SKM-1 treated with dmso at 0.1 percent for 144 hours (cell line): ENCODE results near the gene MITF.
A peak's percentile ranks its signal among the peaks of the same experiment; 100 is the strongest.

Source experiments
- DNase-seq: peaks from one replicate; lab custom pipeline; 2025; ENCODE audit not compliant: unreplicated experiment; lab: John Stamatoyannopoulos, UW

Gene MITF

DNA sequence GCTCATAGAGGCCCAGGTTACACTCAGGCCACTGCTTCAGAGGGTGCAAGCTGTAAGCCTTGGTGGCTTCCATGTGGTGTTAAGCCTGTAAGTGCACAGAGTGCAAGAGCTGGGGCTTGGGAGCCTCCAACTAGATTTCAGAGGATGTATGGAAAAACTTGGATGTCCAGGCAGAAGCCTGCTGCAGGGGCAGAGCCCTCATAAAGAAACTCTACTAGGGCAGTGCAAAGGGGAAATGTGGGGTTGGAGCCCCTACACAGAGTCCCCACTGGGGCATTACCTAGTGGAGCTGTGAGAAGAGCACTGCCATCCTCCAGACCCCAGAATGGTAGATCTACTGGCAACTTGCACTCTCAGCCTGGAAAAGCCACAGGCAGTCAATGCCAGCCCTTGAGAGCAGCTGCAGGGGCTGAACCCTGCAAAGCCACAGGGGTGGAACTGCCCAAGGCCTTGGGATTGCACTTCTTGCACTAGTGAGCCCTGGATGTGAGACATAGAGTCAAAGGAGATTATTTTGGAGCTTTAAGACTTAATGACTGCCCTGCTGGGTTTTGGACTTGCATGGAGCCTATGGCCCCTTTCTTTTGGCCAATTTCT, 14.0 kb downstream of the MITF start:
- DNase-seq = no peak

DNA sequence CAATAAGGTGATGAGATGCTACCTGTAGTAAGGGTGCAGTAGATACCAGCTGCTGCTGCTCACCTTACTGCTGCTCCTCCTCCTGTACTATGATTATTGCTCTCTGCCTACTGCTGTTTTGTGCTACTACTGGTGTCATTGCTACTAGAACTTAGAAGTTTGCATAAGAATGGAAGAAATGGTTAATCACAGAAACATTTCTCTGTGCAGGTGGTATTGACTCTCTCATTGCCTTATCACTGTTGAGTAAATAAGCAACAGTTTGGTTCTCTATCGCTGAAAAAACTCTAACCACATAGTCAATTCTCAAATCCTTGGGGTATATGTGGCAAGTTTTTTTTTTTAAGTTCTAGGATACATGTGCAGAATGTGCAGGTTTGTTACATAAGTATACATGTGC, 16.5 kb downstream of the MITF start:
- no peak for DNase-seq

DNA sequence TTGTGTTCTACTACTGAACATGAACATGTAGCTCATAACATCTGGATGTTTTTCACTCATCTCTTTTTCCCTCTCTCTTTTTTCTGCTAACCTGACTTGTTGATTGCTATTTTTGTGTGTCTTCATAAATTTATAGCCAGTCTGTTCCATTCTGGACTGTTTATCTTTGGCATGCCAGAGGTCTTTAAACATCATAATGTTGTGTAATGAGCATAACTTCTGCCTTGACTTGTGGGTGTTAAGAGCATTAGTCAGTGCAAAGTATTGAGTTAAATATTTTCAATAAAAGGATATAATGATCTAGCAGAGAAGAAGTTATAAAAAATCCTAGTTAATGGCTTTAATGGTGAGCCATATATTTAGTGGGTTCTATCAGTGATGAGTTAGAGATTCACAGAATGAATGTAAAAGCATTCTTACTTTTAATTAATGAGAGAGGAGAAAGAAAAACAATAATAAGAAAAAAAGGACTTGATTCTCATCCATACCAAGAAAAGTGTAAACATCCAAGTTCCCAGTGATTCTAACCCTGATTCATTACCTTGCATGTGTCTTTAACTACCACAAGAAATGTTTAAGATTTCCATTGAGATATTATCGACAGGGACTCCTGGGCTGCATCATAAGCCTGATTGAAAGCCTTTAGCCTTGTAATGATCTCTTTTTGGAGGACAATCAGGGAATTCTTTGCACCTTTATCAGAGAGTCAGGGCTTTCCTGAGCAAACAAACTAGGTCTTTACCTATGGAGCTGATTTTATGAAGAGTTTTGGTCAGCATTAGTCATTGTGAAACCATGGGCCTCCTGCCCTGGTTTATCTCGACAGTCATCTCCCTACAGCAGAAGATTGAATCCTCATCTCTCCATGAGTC, 22.9 kb downstream of the MITF start:
- DNase-seq = no peak

DNA sequence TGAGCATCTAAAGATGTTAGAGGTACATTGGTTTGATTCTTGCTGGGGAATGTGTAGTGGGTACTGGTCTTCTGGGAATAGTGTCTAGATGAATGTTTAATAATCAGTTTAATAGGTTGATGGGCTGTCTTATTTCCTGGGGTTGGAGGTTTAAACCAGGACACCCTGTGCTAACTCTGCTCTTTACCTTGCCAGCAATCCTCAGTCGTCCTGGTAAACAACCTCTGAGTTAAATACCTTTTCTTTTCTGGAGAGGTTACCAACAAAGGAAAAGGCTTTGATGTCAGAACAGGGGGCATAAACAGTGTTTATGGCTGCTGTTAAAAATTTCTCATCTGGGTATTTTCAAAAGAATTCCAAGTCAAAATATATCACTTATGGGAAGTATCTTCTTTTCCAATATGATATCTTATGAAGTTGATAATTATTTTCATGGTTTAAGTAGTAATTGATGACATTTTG, 23.5 kb downstream of the MITF start:
- no peak for DNase-seq

DNA sequence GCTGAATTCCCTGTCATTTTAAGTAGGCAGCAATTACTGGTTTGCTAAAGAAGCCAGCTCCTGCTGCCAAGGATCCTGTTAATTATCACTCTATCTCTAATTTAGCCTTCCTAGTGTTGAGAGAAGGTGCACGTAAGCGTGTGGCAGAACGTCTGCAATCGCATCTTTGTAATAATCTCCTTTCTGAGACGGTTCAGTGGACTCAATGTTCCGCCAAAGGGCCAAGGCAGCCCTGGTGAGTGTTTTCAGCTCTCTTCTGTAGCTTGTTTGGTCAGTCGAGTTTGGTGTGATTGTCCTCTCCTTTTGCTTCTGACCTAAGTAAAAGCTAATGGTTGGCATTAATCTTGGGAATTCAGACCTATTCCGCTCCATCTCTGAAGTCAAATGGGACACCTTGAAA, 24.2 kb downstream of the MITF start:
- no peak for DNase-seq

DNA sequence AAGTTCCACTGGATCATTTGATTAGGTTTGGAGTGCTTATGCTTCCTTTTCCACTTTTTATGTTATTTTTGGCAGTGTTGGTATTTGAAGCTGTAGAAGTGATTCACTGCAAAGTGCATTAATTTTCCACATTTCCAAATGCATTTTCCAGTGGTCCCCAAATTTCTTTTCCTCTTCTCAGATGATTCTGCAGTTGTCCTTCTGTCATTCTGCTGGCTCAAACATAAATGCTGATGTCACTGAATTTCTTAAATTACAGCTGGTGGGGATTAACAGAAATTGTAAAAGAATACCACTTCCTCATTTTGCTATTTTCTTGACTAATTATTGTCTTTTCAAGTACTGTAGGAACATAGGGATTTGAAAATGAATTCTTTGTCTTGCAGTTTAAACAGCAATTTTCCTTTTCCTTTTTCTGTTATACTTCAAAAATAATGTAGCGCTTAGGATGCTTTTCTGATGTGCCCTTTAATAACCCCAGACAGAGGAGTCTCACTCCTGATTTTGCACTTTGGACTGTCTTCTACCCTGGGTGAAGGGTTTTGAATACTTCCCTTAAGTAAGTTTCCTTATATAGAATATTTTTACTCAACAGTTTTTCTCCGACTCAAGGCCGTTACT, 25.0 kb downstream of the MITF start:
- peak; percentile 63 for DNase-seq

DNA sequence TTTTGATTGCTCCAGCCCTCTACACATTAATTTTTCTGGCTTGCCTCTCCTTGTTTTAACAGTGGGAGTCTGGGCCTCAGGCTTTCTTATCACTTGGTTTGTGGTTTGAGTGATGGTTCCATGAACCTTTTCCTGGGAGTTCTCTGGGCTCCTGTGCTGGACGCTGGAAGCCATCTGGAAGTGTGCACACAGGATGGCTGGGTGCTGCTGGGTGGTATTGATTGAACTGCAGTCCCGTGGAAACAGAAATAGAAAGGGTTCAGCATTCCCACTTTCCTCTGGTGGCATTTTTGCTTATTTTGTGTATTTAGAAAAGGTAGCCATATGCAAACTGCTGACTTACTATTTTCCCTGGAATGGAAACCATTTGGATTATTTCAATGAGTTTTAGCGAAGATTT, 25.6 kb downstream of the MITF start:
- DNase-seq = no peak

DNA sequence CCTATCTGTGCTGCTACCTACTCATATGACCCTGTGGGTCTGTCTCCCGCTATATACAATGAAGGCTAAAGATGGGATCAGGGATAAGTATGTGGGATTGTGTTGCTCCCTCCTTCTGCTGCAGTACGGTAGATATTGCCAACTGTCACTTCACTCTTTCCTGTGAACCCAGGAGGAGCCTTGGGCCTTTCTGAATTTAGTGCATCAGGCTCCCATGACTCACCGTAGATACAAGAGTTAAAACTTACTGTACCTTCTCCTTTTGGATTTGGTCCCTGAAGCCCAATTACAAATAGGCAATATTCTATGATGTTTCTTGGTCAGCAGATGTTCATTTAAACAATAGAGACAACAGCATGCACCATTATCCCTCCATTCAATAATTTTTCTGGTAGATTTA, 27.4 kb downstream of the MITF start:
- no peak for DNase-seq

DNA sequence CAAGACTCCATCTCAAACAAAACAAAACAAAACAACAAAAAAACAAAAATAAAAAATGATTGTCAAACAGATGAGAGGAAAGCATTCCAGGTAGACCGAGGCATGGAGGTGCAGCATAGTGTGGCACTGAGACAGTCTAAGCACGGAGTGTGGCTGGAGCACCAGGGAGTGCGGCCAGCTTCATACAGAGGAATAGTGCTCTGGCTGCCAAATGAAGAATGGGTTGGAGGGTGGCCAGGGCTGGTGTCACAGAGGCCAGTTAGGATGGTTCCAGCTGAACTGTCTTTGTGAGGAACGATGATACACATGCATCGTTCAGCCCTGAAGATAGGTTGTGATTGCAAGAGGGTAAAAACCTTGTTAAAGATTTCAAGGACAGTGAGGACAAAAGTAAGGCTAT, 28.3 kb downstream of the MITF start:
- no peak for DNase-seq

DNA sequence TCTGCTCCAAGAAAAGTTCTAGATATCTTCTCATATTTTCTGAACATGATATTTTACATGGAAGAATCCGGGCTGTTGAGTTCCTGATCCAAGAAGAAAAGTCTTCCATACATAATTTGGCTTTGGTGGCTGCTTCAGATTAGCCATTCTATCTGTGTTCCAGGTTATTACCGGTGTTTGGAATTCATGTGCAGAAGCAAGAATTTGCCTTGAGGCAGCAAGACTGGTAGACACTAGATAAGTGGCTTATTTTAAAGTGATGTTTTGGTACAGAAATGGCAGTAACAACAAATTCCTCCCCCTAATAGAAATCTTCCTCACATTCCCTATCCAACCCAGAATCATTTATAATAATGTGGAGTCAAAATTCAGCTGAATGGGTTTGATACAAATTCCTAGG, 29.2 kb downstream of the MITF start:
- no peak for DNase-seq

DNA sequence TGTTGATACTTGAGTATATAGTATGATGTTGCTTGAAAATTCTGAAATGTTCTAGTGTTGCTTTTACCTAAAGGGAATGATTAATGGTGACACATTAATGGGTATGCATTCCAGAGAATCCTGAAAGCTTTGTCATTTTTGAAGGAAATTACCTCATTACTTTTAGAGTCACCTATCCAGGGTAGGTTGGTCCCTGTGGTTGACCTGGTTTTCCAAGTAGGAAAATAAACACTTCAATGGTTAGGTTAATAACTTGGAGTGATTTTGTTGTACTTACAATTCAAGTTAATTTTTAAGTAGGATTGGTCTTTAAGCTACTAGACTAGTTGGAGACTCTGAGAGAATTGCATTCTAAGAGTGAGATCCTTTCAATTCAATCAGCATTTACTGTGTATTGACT, 31.0 kb downstream of the MITF start:
- DNase-seq = no peak

DNA sequence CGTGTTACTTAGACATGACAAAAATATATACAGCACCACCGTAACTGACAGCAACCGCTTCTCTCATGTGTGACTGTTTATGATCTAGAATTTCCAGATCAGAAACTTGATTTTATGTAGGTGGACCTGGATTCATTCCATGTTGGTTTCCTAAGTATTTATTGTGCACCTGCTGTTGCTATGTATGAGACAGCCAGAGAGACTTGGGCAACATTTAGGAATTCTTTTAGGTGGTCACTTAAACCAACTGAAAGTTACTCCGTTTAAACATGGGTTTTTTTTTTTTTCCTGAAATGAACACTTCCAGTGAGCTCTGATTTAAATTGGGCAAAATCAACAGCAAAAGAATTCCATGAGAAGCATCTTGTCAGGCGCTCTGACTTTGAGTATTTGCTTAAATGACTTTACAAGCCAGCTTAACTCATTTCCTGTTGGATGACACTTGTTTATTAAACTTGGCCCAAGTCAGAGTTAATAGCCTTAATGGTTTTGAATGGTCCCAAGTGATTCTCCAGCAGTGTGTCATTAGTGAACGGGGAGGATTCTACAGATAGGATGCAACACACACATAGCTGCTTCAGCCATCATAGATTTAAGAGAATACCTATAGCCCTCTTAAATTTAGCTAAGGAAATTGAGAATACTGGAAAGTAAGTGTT, 31.8 kb downstream of the MITF start:
- DNase-seq = no peak

DNA sequence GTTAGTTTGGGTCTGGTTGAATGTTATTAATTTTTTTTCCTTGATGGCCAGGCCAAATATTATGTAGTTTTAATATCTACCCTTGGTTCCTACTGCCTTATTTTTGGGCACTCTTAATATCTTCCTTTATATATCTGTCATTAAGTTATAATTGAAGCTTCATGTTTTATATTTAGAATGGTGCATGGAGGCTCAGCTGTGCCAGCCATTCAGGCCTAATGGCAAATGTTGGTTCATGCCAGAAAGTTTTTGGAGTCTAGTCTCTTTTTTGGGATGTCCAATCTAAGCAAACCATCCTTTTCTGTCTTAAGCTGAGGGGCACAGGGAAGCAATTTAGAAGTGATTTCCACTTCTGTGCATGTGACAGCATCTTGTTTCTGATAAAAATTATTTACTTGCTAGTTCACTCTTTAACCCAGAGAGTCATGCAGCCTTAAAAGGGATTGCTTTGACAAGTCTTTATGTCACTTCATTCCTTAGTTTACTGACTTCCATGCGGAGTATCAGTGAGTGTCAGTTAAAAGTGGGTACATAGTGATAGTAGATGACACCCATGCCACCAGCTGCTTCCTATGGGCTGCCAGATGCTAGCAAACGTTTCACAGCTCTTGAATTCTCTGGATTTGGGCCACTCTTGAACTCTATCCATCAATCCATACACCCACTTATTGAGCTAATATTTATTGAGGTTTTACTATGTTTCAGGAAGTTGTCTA, 33.0 kb downstream of the MITF start:
- no peak for DNase-seq

DNA sequence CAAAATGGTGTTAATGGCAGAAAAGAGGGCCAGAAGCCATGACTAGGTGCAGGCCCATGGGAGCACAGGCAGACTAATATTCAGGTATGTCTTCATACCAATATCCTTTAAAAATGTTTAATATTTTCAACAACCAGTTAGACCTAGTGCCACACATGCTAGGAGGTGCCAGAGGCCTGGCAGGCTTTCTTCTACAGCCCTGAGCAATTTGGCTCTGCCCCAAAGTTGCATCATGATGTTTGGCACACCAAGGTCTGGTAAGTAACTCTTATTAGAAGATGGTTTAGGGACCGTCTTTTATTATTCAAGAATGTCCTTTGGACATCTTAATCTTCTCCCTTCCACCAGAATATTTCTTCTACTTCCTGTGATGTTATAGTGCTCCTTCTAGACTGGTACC, 34.8 kb downstream of the MITF start:
- DNase-seq = no peak

DNA sequence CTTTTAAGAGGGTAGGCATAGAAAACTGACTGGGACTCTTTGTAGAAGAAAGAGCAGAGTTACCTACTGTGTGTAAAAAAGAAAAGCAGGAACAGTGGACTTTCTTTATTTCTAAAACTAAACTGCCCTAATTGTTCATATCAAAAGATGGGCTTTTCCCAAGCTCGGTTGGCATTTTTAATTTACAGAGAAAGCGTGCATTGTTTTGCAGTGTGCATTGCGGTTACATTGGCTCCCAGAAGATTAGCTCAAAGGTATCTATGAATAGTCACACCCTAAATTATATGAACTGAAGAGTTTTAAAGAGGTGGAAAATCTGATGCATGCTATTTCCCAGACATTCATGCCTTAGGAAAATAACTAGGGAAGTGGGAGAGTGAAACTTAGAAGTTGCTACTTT, 36.5 kb downstream of the MITF start:
- DNase-seq = no peak

DNA sequence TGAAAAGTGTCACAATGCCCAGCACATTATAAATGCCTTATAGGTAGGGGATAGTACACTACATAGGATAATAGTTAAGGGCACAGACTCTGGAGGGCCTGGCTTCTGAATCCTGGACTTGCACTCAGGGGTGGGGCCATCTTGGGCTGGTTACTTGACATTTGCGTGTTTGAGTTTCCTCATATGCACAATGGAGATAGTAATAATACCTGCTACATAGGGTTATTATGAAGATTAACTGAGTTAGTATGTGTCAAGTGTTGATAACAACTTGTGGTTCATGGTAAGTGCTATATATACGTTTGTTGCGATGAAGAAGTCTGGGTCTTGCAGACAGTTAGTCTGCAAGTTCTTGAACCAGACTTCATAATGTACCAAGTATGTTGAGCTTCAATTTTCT, 37.0 kb downstream of the MITF start:
- DNase-seq = no peak

DNA sequence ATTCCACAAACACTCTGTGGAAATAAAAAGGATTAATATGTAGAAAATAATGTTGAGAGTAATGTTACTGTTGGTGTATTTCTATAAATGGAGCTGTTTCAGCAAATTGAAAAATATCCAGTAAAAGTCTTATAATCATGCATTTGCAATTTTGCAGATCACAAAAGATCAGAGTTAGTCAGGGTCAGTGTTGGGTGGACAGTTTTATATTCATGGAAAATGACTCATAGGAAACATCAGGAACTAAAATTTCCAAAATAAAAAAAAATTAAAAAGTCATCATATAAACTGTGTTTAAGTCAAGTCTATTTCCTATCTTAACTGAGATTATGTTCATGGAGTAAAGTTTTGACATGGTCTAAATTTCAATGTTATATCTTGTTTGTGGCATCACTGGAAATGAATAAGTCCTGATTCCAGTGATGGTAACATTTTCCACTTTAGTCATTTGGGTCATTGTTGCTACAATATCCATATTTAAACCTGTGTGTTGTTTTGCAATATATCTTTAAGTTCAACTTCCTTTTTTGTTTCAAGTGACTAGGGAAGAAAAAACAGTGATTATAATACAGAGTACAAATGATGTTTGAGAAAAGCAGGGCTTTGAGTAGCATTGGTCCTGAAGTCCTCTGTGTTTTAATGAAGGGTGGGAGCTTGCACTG, 37.8 kb downstream of the MITF start:
- peak; percentile 75 for DNase-seq

DNA sequence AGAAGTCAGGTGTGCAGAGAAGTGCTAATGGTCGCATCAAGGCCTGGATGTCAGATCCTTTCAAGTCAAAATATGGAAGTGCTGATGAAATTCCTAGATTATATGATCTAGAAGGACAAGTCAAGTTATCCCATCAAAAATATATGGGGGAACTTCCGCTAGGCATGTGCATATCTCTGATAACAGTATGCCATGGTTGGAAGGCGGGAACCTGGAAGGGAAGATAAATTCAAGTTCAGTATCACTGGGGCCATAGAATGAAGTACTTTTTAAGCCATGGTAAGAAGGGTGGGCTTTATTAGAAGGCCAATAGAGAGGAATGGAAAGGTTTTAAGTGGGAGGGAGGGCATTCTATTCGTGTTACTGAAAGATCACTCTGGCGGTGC, 38.3 kb downstream of the MITF start:
- DNase-seq = no peak

DNA sequence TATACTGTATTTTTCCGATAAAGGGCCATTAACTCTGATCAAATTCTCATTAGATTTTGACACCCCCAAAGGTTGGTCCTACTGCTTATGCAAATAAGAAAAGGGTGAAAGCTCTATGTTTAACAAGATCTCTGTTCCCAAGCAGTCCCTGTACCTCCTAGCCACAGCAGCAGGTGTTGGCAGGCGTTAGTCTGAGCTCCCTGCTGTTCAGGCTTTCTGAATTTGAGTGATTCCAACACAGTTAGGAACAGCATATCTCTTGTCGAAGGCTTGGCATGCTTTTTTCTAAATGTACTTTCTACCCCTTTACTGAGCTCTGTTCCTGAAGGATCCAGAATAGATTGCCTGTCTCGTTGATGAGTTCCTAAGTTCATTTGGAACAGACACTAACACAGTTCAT, 42.3 kb downstream of the MITF start:
- no peak for DNase-seq

DNA sequence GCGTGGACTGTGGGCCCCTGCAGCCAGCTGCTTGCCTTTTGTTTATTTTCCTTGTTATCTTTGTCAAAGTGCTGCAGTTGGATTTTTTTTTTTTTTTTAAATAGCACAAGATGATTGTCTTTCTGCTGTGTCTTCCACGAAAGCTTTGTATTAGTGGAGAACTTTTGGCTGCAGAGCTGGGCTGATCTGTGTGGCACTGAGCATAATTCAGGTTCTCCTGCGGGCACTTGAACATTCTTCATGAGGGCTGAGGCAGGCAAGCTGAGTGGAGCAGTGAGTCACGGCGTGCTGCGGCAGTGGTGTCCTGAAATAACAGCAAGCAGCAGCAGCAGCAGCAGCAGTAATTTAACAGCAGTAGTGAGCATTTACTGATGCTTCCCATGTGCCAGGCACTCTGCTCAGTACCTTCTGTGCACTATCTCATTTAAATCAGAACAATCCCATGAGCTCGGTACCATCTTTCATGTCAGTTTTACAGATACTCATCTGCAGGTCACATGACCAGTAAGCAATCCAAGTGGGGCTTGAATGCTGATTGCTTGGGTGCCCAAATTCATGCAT, 45.8 kb downstream of the MITF start:
- no peak for DNase-seq
